Measurements from ENCODE around the gene SBNO1. TPM values are rescaled to one million over a fixed set of nuclear protein-coding genes. Genes with fewer than 3 reads are reported as not detected.
"Not testable (repeated sequence)": the region's sequence is repeated elsewhere in the genome, so short reads cannot be mapped to it uniquely, and the experiment has no call there.

SBNO1 gene
- total RNA-seq (10 to 100 TPM; 26.5 to 32.1 TPM), polyA plus RNA-seq (ENCODE audit: insufficient read length in 6 of 6) (10 to 100 TPM; 27.4 to 30.9 (median 28.8) TPM)
- long read RNA-seq, donor 1, partial matches to known transcripts = 45 of 66 reads
- long read RNA-seq, donor 1, other reads (novel, unspliced or antisense) = 21 of 66 reads
- long read RNA-seq, donor 2, partial matches to known transcripts = 13 of 41 reads
- long read RNA-seq, donor 2, other reads (novel, unspliced or antisense) = 28 of 41 reads
- long read RNA-seq, donor 3, partial matches to known transcripts = 0 of 6 reads
- long read RNA-seq, donor 3, other reads (novel, unspliced or antisense) = 6 of 6 reads
- long read RNA-seq, donor 4, partial matches to known transcripts = 6 of 6 reads
- long read RNA-seq, donor 4, other reads (novel, unspliced or antisense) = 0 of 6 reads
- long read RNA-seq, donor 5 = 0 reads
- long read RNA-seq, donor 6 = 0 reads
- long read RNA-seq, donor 7, full-length matches to known transcripts = 1 of 13 reads
- long read RNA-seq, donor 7, partial matches to known transcripts = 12 of 13 reads
- long read RNA-seq, donor 7, other reads (novel, unspliced or antisense) = 0 of 13 reads
- long read RNA-seq, donor 8, partial matches to known transcripts = 18 of 23 reads
- long read RNA-seq, donor 8, other reads (novel, unspliced or antisense) = 5 of 23 reads
- long read RNA-seq, donor 9 = 0 reads
- long read RNA-seq, donor 10, partial matches to known transcripts = 4 of 6 reads
- long read RNA-seq, donor 10, other reads (novel, unspliced or antisense) = 2 of 6 reads
- long read RNA-seq, donor 11, partial matches to known transcripts = 313 of 370 reads
- long read RNA-seq, donor 11, other reads (novel, unspliced or antisense) = 57 of 370 reads
- long read RNA-seq, donor 12 = 0 reads

- H3K27ac ChIP-seq = peak within 1 kb of the TSS; percentile 93 to 96
- ATAC-seq (peak; percentile 92), DNase-seq (peak; percentile 92 to 96 (median 94))
- intact Hi-C loops (cut with DNase I) = no loop called here
- H3K27me3 ChIP-seq = no peaks in the 10 kb centered on the region
- peaks cover 0 to 4% of the 10 kb centered on the region in 2 donors for H3K36me3 ChIP-seq
- no peaks in the 10 kb centered on the region for H3K9me3 ChIP-seq
- H3K4me3 ChIP-seq = peak within 1 kb of the TSS; percentile 86 to 94
- no peak for TF ChIP-seq CTCF (IDR thresholded peaks at IDR 0.05)
- peaks cover 14 to 44% of the 10 kb centered on the region in 2 donors for H3K4me1 ChIP-seq
These were observed at the start of gene SBNO1 for GRCh38 chr12:123364532-123365024. TSS of gene SBNO1 (minus strand) at chr12:123364847. CDS start at chr12:123350441, 14,406 bp downstream.

- TF ChIP-seq CTCF (IDR thresholded peaks at IDR 0.05) = no peak
- intact Hi-C loops (cut with DNase I) = no loop called here
- Histone ChIP-seq H3K36me3 (peaks cover 5 to 88% of the 10 kb centered on the region in 2 donors), H3K27ac (no peak overlapping the region), H3K9me3 (no peaks in the 10 kb centered on the region), H3K4me3 (no peak overlapping the region), H3K27me3 (no peaks in the 10 kb centered on the region), H3K4me1 (no peaks in the 10 kb centered on the region)
- DNase-seq (no peak), ATAC-seq (no peak)
These were observed 45.4 kb upstream of the SBNO1 start for GRCh38 chr12:123410041-123410412.

GRCh38 chr12:123409284-123410040 is 44.8 kb upstream of the SBNO1 start:
- H3K27me3 ChIP-seq; H3K9me3 ChIP-seq; H3K27ac ChIP-seq; H3K4me3 ChIP-seq; ATAC-seq; DNase-seq; intact Hi-C loops (cut with DNase I); H3K4me1 ChIP-seq: not testable (repeated sequence)
- H3K36me3 ChIP-seq = peaks cover 5 to 88% of the 10 kb centered on the region in 2 donors

- H3K27ac ChIP-seq; DNase-seq; H3K4me3 ChIP-seq; intact Hi-C loops (cut with DNase I); H3K4me1 ChIP-seq; H3K9me3 ChIP-seq; H3K27me3 ChIP-seq; ATAC-seq: not testable (repeated sequence)
- peaks cover 5 to 89% of the 10 kb centered on the region in 2 donors for H3K36me3 ChIP-seq
These were observed 44.0 kb upstream of the SBNO1 start for GRCh38 chr12:123408619-123409018.

GRCh38 chr12:123407934-123408333 is 43.3 kb upstream of the SBNO1 start:
- H3K36me3 ChIP-seq = peaks cover 5 to 89% of the 10 kb centered on the region in 2 donors
- H3K27me3 ChIP-seq, ATAC-seq: not testable (repeated sequence)

GRCh38 chr12:123407269-123407668 is 42.6 kb upstream of the SBNO1 start:
- H3K4me1 ChIP-seq; H3K4me3 ChIP-seq; DNase-seq; intact Hi-C loops (cut with DNase I); H3K9me3 ChIP-seq; ATAC-seq; H3K27ac ChIP-seq; H3K27me3 ChIP-seq: not testable (repeated sequence)
- peaks cover 5 to 89% of the 10 kb centered on the region in 2 donors for H3K36me3 ChIP-seq

More at GRCh38 chr12:123407934-123408333, 43.3 kb upstream of the SBNO1 start:
- intact Hi-C loops (cut with DNase I); H3K27ac ChIP-seq; H3K9me3 ChIP-seq; H3K4me3 ChIP-seq; H3K4me1 ChIP-seq; DNase-seq: not testable (repeated sequence)

Measured in left lung (tissue), 14 donors.